Measurements from ENCODE around the gene PPP6R3. TPM values are rescaled to one million over a fixed set of nuclear protein-coding genes. Genes with fewer than 3 reads are reported as not detected.

The PPP6R3 gene
- polyA plus RNA-seq, 1 donor (not counting 4 experiments of a cell fraction or from before 2014, with no cell fraction given): 50.2 TPM

GRCh38 chr11:68584991-68585524 lies 124.5 kb downstream of the PPP6R3 start:
- TF ChIP-seq CTCF (optimal IDR thresholded peaks at IDR 0.05 in 1 of 3, IDR thresholded peaks at IDR 0.05 in 1 of 3, conservative IDR thresholded peaks at IDR 0.05 in 1 of 3; ENCODE audit: extremely low read depth in 1 of 3, insufficient read depth in 2 of 3, low read length in 3 of 3) (no peak), EZH2 (IDR thresholded peaks at IDR 0.05; ENCODE audit: low read length) (no peak)
- H2AFZ ChIP-seq (ENCODE audit: control insufficient read depth, low read length): no peak overlapping the region
- dilution Hi-C loops (cut with MboI; ENCODE audit: extremely low pct_ligation_motif_present, low sequenced_read_pairs): no loop called here
- peaks cover 12 to 13% of the 10 kb centered on the region in 2 experiments for H3K36me3 ChIP-seq (ENCODE audit: control insufficient read depth in 2 of 2, extremely low read depth in 1 of 2, insufficient read depth in 2 of 2, low read length in 2 of 2)
- no peak overlapping the region for H3K4me3 ChIP-seq (ENCODE audit: control insufficient read depth in 2 of 3, extremely low read depth in 1 of 3, insufficient read depth in 2 of 3, low read depth in 1 of 3, low read length in 3 of 3)
- FAIRE-seq (no peak), DNase-seq (ENCODE audit: low read depth, low spot score) (no peak)
- no peak overlapping the region for H3K27ac ChIP-seq (ENCODE audit: control insufficient read depth, insufficient read depth, low read length)
- H3K4me2 ChIP-seq (ENCODE audit: control insufficient read depth, extremely low read depth, insufficient read depth, low read depth, low read length): no peak overlapping the region
- H3K9me3 ChIP-seq (ENCODE audit: control insufficient read depth, low read depth, low read length): no peaks in the 10 kb centered on the region
- H4K20me1 ChIP-seq (ENCODE audit: control insufficient read depth, extremely low read depth, insufficient read depth, low read length): no peaks in the 10 kb centered on the region
- no peaks in the 10 kb centered on the region for H3K27me3 ChIP-seq (ENCODE audit: control insufficient read depth, extremely low read depth, insufficient read depth, low read length)
- no peak overlapping the region for H3K9ac ChIP-seq (ENCODE audit: control insufficient read depth, extremely low read depth, insufficient read depth, low read length)
- no peaks in the 10 kb centered on the region for H3K9me1 ChIP-seq (ENCODE audit: control insufficient read depth, extremely low read depth, insufficient read depth, low read length)
- no peaks in the 10 kb centered on the region for H3K79me2 ChIP-seq (ENCODE audit: control insufficient read depth, insufficient read depth, low read length)
- peaks cover 15% of the 10 kb centered on the region for H3K4me1 ChIP-seq (ENCODE audit: control insufficient read depth, extremely low read depth, insufficient read depth, low read length)

- dilution Hi-C loops (cut with MboI; ENCODE audit: extremely low pct_ligation_motif_present, low sequenced_read_pairs): no loop called here
- H2AFZ ChIP-seq (ENCODE audit: control insufficient read depth, low read length): no peak overlapping the region
- H3K27ac ChIP-seq (ENCODE audit: control insufficient read depth, insufficient read depth, low read length): no peak overlapping the region
- DNase-seq (ENCODE audit: low read depth, low spot score) (no peak), FAIRE-seq (no peak)
- no peak overlapping the region for H3K4me3 ChIP-seq (ENCODE audit: control insufficient read depth in 2 of 3, extremely low read depth in 1 of 3, insufficient read depth in 2 of 3, low read depth in 1 of 3, low read length in 3 of 3)
- no peak overlapping the region for H3K4me2 ChIP-seq (ENCODE audit: control insufficient read depth, extremely low read depth, insufficient read depth, low read depth, low read length)
- H3K27me3 ChIP-seq (ENCODE audit: control insufficient read depth, extremely low read depth, insufficient read depth, low read length): no peaks in the 10 kb centered on the region
- no peaks in the 10 kb centered on the region for H4K20me1 ChIP-seq (ENCODE audit: control insufficient read depth, extremely low read depth, insufficient read depth, low read length)
- no peak for TF ChIP-seq CTCF (optimal IDR thresholded peaks at IDR 0.05 in 1 of 3, IDR thresholded peaks at IDR 0.05 in 1 of 3, conservative IDR thresholded peaks at IDR 0.05 in 1 of 3; ENCODE audit: extremely low read depth in 1 of 3, insufficient read depth in 2 of 3, low read length in 3 of 3)
- no peak for TF ChIP-seq EZH2 (IDR thresholded peaks at IDR 0.05; ENCODE audit: low read length)
- no peaks in the 10 kb centered on the region for H3K79me2 ChIP-seq (ENCODE audit: control insufficient read depth, insufficient read depth, low read length)
- H3K9me3 ChIP-seq (ENCODE audit: control insufficient read depth, low read depth, low read length): no peaks in the 10 kb centered on the region
- H3K9ac ChIP-seq (ENCODE audit: control insufficient read depth, extremely low read depth, insufficient read depth, low read length): no peak overlapping the region
- H3K36me3 ChIP-seq (ENCODE audit: control insufficient read depth in 2 of 2, extremely low read depth in 1 of 2, insufficient read depth in 2 of 2, low read length in 2 of 2): peaks cover 19 to 31% of the 10 kb centered on the region in 2 experiments
- no peaks in the 10 kb centered on the region for H3K4me1 ChIP-seq (ENCODE audit: control insufficient read depth, extremely low read depth, insufficient read depth, low read length)
- no peaks in the 10 kb centered on the region for H3K9me1 ChIP-seq (ENCODE audit: control insufficient read depth, extremely low read depth, insufficient read depth, low read length)
Observed at GRCh38 chr11:68589547-68590216, 129.1 kb downstream of the PPP6R3 start.
